ENCODE measurements around the gene SURF6. TPM values are rescaled to one million over a fixed set of nuclear protein-coding genes. Genes with fewer than 3 reads are reported as not detected.
A peak's percentile ranks its signal among the peaks of the same experiment; 100 is the strongest.

The SURF6 gene
- total RNA-seq, 1 experiment from 2014 or later, result 32.4 TPM

GRCh38 chr9:133347985-133348717 lies 12.2 kb upstream of the SURF6 start, which contains the start of the genes MED22 and RPL7A:
Gene MED22, minus strand, starts transcription at chr9:133348131. Its CDS starts 1,469 bp downstream, at chr9:133346662.
Gene RPL7A, plus strand, starts transcription at chr9:133348218. Its CDS starts 26 bp downstream, at chr9:133348244.
- H3K4me3 Mint-ChIP-seq (ENCODE audit: unreplicated experiment), result peak within 1 kb of the TSS; percentile 90
- Histone ChIP-seq H3K4me3 (ENCODE audit: low read depth, low read length) (peak within 1 kb of the TSS; percentile 85), H3K27me3 (replicated peaks; ENCODE audit: control insufficient read depth, insufficient read depth, low read length) (no peaks in the 10 kb centered on the region), H3K36me3 (ENCODE audit: control insufficient read depth, insufficient read depth, low read length) (peaks cover 20% of the 10 kb centered on the region), H3K9me3 (no peaks in the 10 kb centered on the region), H3K4me1 (peaks cover 10% of the 10 kb centered on the region)
- H3K9me3 Mint-ChIP-seq (ENCODE audit: unreplicated experiment), result no peaks in the 10 kb centered on the region
- BruUV-seq (replicated peaks), result no TSS peak
- H3K27me3 Mint-ChIP-seq (ENCODE audit: insufficient read depth, unreplicated experiment), result no peaks in the 10 kb centered on the region
- DNase-seq, result peak; percentile 92 to 97
- CTCF ChIA-PET, result interaction anchor here (0.6 to 1.1 kb wide), 7 partner anchors 8 to 677 kb away, joined by 3 to 9 read pairs (median 5); partner anchors contain the start of genes CACFD1, SLC2A6, SURF1 and SURF2
- TF ChIP-seq CTCF (IDR thresholded peaks at IDR 0.05; ENCODE audit: insufficient read depth in 1 of 2, low read depth in 1 of 2, low read length in 1 of 2, severe bottlenecking in 1 of 2, unreplicated experiment in 1 of 2), result no peak
- peaks cover 13% of the 10 kb centered on the region for H3K4me1 Mint-ChIP-seq (ENCODE audit: low read depth, unreplicated experiment)
- POLR2A ChIA-PET, result interaction anchor here (0.6 to 1.7 kb wide), 9 partner anchors 8 to 318 kb away, joined by 3 to 19 read pairs (median 5); partner anchors contain the start of genes CACFD1, GTF3C5, SURF1 and SURF2
- intact Hi-C loops (cut with micrococcal nuclease; ENCODE audit: unreplicated experiment), result no loop called here
- H3K27ac Mint-ChIP-seq (ENCODE audit: unreplicated experiment), result peak within 1 kb of the TSS; percentile 98
- peaks cover 77% of the 10 kb centered on the region for H3K36me3 Mint-ChIP-seq (ENCODE audit: insufficient read depth, unreplicated experiment)

- peaks cover 10% of the 10 kb centered on the region for H3K4me1 ChIP-seq
- peak overlapping the region; percentile 85 for H3K4me3 ChIP-seq (ENCODE audit: low read depth, low read length)
- no peaks in the 10 kb centered on the region for H3K9me3 ChIP-seq
- H3K36me3 Mint-ChIP-seq (ENCODE audit: insufficient read depth, unreplicated experiment), result peaks cover 72% of the 10 kb centered on the region
- H3K9me3 Mint-ChIP-seq (ENCODE audit: unreplicated experiment), result no peaks in the 10 kb centered on the region
- H3K27me3 ChIP-seq (replicated peaks; ENCODE audit: control insufficient read depth, insufficient read depth, low read length), result no peaks in the 10 kb centered on the region
- DNase-seq, result peak in 1 of 2 experiments; percentile 60
- no peaks in the 10 kb centered on the region for H3K27me3 Mint-ChIP-seq (ENCODE audit: insufficient read depth, unreplicated experiment)
- peaks cover 13% of the 10 kb centered on the region for H3K4me1 Mint-ChIP-seq (ENCODE audit: low read depth, unreplicated experiment)
- BruUV-seq (replicated peaks), result no TSS peak
- intact Hi-C loops (cut with micrococcal nuclease; ENCODE audit: unreplicated experiment), result no loop called here
- ChIA-PET POLR2A (interaction anchor here (0.6 to 1.7 kb wide), 9 partner anchors 9 to 317 kb away, joined by 3 to 19 read pairs (median 5); partner anchors contain the start of genes CACFD1, GTF3C5, SURF1 and SURF2), CTCF (interaction anchor here (0.7 to 1.1 kb wide), 5 partner anchors 9 to 162 kb away, joined by 3 to 9 read pairs (median 7); partner anchors contain the start of genes CACFD1, SURF1 and SURF2)
- TF ChIP-seq CTCF (IDR thresholded peaks at IDR 0.05; ENCODE audit: insufficient read depth in 1 of 2, low read depth in 1 of 2, low read length in 1 of 2, severe bottlenecking in 1 of 2, unreplicated experiment in 1 of 2), result no peak
- H3K36me3 ChIP-seq (ENCODE audit: control insufficient read depth, insufficient read depth, low read length), result peaks cover 17% of the 10 kb centered on the region
- peak overlapping the region; percentile 98 for H3K27ac Mint-ChIP-seq (ENCODE audit: unreplicated experiment)
- H3K4me3 Mint-ChIP-seq (ENCODE audit: unreplicated experiment), result peak overlapping the region; percentile 90
Measured at GRCh38 chr9:133347515-133347984, 11.6 kb upstream of the SURF6 start.

DNA sequence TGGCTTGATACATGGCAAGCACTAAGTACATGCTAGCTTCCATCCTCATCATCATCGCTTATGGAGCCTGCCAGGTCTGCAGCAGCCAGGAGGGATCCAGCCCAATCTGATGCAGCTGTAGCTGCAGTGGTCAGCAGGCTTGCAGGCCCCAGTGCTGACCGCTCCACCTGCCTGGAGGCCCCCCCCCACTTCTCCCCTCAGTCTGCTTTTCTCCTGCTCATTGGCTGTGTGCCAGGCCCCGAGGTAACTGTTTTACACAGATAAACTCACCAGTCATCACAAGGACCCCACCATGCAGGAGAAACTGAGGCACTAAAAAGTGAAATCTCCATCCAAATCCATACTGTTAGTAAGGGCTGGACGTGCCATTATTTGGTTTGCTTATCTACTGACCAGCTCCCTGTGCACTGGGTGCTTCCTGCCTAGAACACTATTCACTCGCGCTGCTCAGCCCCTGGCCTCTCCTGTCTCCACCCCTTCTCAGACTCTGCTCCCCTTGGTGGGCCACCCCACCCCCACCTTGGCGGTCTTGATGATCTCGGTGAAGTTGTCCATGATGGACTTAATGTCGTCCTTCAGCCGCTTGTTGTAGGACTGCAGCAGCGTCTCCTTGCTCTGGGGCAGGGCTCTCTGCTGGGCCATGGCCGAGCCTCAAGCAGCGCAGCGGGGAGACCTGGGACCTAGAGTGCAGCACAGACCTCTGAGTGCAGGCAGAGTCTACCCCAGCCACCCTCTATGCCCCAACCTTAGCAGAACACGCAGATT lies 10.2 kb upstream of the SURF6 start:
- Mint-ChIP-seq H3K4me3 (ENCODE audit: unreplicated experiment) (peak overlapping the region; percentile 90), H3K4me1 (ENCODE audit: low read depth, unreplicated experiment) (peaks cover 13% of the 10 kb centered on the region), H3K36me3 (ENCODE audit: insufficient read depth, unreplicated experiment) (peaks cover 60% of the 10 kb centered on the region), H3K27me3 (ENCODE audit: insufficient read depth, unreplicated experiment) (no peaks in the 10 kb centered on the region), H3K9me3 (ENCODE audit: unreplicated experiment) (no peaks in the 10 kb centered on the region), H3K27ac (ENCODE audit: unreplicated experiment) (peak overlapping the region; percentile 63)
- H3K9me3 ChIP-seq, result no peaks in the 10 kb centered on the region
- peaks cover 13% of the 10 kb centered on the region for H3K36me3 ChIP-seq (ENCODE audit: control insufficient read depth, insufficient read depth, low read length)
- H3K4me1 ChIP-seq, result peaks cover 10% of the 10 kb centered on the region
- ChIA-PET POLR2A (no interaction called here), CTCF (no interaction called here)
- intact Hi-C loops (cut with micrococcal nuclease; ENCODE audit: unreplicated experiment), result no loop called here
- no peaks in the 10 kb centered on the region for H3K27me3 ChIP-seq (replicated peaks; ENCODE audit: control insufficient read depth, insufficient read depth, low read length)
- no peak for TF ChIP-seq CTCF (IDR thresholded peaks at IDR 0.05; ENCODE audit: insufficient read depth in 1 of 2, low read depth in 1 of 2, low read length in 1 of 2, severe bottlenecking in 1 of 2, unreplicated experiment in 1 of 2)
- no peak for DNase-seq
- BruUV-seq (replicated peaks), result TSS peak; percentile 5
- peak overlapping the region; percentile 85 for H3K4me3 ChIP-seq (ENCODE audit: low read depth, low read length)
